PC-9 (cell line): ENCODE results near the gene C1QBP. TPM values are rescaled to one million over a fixed set of nuclear protein-coding genes. Genes with fewer than 3 reads are reported as not detected.

Experiments used
- BruUV-seq: library from RNA; stranded (reverse); fragments of 400-500 nt; replicated peaks from 2 replicates; lab custom pipeline; 2021; lab: Mats Ljungman, UMichigan
- CTCF ChIA-PET: fragments of 300-600 bp; sonication (Branson Sonifier 250); formaldehyde crosslinking; loops from one replicate; lab custom pipeline; 2022; ENCODE audit warnings: antibody characterized with exemption; lab: Charles Lee
- POLR2A ChIA-PET: fragments of 300-600 bp; sonication (Branson Sonifier 250); formaldehyde crosslinking; loops from one replicate; lab custom pipeline; 2022; ENCODE audit warnings: antibody characterized with exemption; ENCODE audit not compliant: unreplicated experiment; lab: Charles Lee
- DNase-seq, 2 experiments: peaks; one replicate each; pipeline versions ENCODE4 v3.0.0 to v3.0.0-alpha.2; 2015 to 2022; ENCODE audit warnings: mixed read lengths in 1 of 2
- H2AFZ ChIP-seq: fragments of 200-600 bp; sonication (generic); 2 replicates; pipeline ENCODE4 v1.8.1; 2017; ENCODE audit warnings: antibody characterized with exemption
- H3F3A ChIP-seq: fragments of 200-600 bp; sonication (generic); 2 replicates; pipeline ENCODE4 v1.8.1; 2017; ENCODE audit warnings: antibody characterized with exemption, mild to moderate bottlenecking, low read depth; ENCODE audit not compliant: insufficient read depth
- H3K27ac ChIP-seq: fragments of 200-600 bp; sonication (generic); 2 replicates; pipeline ENCODE4 v1.6.1; 2016; ENCODE audit warnings: mixed run types
- H3K27me3 ChIP-seq: fragments of 200-600 bp; sonication (generic); 2 replicates; pipeline ENCODE4 v1.6.1; 2016; ENCODE audit warnings: low read depth, mixed run types; ENCODE audit not compliant: insufficient read depth
- H3K36me3 ChIP-seq: fragments of 200-600 bp; sonication (generic); 2 replicates; pipeline ENCODE4 v1.6.1; 2016; ENCODE audit warnings: low read depth, mixed run types
- H3K4me1 ChIP-seq: fragments of 200-600 bp; sonication (generic); replicated peaks from 2 replicates; pipeline ENCODE4 v1.6.1; 2016; ENCODE audit warnings: mixed run types; ENCODE audit not compliant: insufficient read depth
- H3K4me2 ChIP-seq: fragments of 200-600 bp; sonication (generic); 2 replicates; pipeline ENCODE4 v1.6.1; 2017; ENCODE audit warnings: mixed run types
- H3K4me3 ChIP-seq: fragments of 200-600 bp; sonication (generic); 2 replicates; pipeline ENCODE4 v1.6.1; 2016; ENCODE audit warnings: mixed run types
- H3K79me2 ChIP-seq: fragments of 200-600 bp; sonication (generic); 2 replicates; pipeline ENCODE4 v1.6.1; 2017; ENCODE audit warnings: low read depth, mixed run types
- H3K9me2 ChIP-seq: fragments of 200-600 bp; sonication (generic); 2 replicates; pipeline ENCODE4 v1.8.1; 2017; ENCODE audit warnings: mild to moderate bottlenecking; ENCODE audit not compliant: insufficient read depth
- H3K9me3 ChIP-seq: fragments of 200-600 bp; sonication (generic); 2 replicates; pipeline ENCODE4 v1.8.1; 2016; ENCODE audit warnings: low read depth; ENCODE audit not compliant: insufficient read depth
- H4K20me1 ChIP-seq: fragments of 200-600 bp; sonication (generic); 2 replicates; pipeline ENCODE4 v1.8.1; 2017; ENCODE audit not compliant: insufficient read depth
- EZH2 ChIP-seq: fragments of 200-600 bp; sonication (generic); IDR thresholded peaks from 2 replicates; pipeline ENCODE4 v1.8.0; 2017; ENCODE audit warnings: antibody characterized with exemption, low read depth
- intact Hi-C: fragments of 100-400 bp; cut with micrococcal nuclease; formaldehyde crosslinking; loops from one replicate; pipeline ENCODE4 v1.10.0; 2022; ENCODE audit not compliant: unreplicated experiment
- total RNA-seq: library from RNA; stranded (reverse); gene quantifications from 2 replicates; pipeline ENCODE4 v1.2.3, GENCODE V29; 2021
- TF ChIP-seq, protein P1 (sequence below): fragments of 200-600 bp; sonication (generic); conservative IDR thresholded peaks from 2 replicates; pipeline ENCODE4 v1.6.1; 2017; ENCODE audit warnings: mixed run types, antibody characterized with exemption, mild to moderate bottlenecking, moderate library complexity

C1QBP gene
- total RNA-seq, 1 experiment from 2014 or later = 230 TPM

DNA sequence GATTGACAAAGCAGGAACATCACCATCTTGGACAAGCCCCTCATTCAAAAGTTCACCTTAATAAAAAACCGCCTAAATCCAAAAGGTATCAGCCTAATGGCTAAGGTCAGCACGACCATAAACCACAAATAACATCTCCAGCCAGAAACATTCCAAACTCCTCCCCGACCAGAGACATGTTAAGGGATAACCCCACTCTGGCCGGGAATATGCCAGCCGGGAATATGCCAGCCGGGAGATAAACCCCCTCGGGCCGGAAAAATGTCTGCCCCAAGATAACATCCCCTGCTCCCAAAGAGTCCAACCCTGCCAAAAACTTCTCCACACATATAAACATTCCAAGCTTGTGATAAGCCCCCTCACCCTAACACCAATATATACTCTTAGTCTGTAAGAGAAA, 28.5 kb upstream of the C1QBP start:
- H3K9me3 ChIP-seq = no peaks in the 10 kb centered on the region
- H2AFZ ChIP-seq = peak overlapping the region; percentile 99
- peak overlapping the region; percentile 84 for H3K4me3 ChIP-seq
- H3K27me3 ChIP-seq = no peaks in the 10 kb centered on the region
- H3F3A ChIP-seq = peaks cover 13% of the 10 kb centered on the region
- POLR2A ChIA-PET = no interaction called here
- H3K79me2 ChIP-seq = peaks cover 62% of the 10 kb centered on the region
- peaks cover 18% of the 10 kb centered on the region for H3K4me1 ChIP-seq
- H3K36me3 ChIP-seq = no peaks in the 10 kb centered on the region
- BruUV-seq = no TSS peak
- H3K9me2 ChIP-seq = no peaks in the 10 kb centered on the region
- peaks cover 43% of the 10 kb centered on the region; the same call in 1 of the 2 replicates for H4K20me1 ChIP-seq
- H3K4me2 ChIP-seq = peak overlapping the region; percentile 94
- TF ChIP-seq EZH2 = no peak
- TF ChIP-seq, protein P1, sequence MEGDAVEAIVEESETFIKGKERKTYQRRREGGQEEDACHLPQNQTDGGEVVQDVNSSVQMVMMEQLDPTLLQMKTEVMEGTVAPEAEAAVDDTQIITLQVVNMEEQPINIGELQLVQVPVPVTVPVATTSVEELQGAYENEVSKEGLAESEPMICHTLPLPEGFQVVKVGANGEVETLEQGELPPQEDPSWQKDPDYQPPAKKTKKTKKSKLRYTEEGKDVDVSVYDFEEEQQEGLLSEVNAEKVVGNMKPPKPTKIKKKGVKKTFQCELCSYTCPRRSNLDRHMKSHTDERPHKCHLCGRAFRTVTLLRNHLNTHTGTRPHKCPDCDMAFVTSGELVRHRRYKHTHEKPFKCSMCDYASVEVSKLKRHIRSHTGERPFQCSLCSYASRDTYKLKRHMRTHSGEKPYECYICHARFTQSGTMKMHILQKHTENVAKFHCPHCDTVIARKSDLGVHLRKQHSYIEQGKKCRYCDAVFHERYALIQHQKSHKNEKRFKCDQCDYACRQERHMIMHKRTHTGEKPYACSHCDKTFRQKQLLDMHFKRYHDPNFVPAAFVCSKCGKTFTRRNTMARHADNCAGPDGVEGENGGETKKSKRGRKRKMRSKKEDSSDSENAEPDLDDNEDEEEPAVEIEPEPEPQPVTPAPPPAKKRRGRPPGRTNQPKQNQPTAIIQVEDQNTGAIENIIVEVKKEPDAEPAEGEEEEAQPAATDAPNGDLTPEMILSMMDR = no peak
- H3K27ac ChIP-seq = no peak overlapping the region
- intact Hi-C loops = loop anchor here (5.0 kb wide), 1 partner anchor 45 kb away; the partner anchor contains the start of gene RPAIN
- CTCF ChIA-PET = interaction anchor here (0.6 kb wide), 2 partner anchors 485 to 1710 kb away, joined by 3 read pairs; no protein-coding TSS in a partner anchor
- no peak for DNase-seq

DNA sequence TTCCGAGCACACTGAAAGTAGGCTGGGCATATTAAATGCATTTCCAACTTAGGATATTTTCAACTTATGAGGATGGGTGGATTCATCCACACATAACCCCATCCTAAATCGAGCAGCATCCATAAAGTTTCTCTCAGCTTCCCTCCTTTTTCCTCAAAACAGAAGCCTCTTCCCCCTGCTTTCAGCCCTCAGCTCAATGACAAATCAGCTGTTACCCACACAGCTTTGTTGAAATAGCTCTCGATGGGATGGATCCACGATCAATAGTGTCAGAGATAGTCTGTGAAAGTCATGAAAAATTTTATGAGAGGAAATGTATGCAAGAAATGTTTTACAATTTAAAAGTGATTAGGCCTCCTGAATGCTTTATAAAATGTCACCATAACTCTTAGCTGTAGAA, 27.3 kb upstream of the C1QBP start:
- ChIA-PET CTCF (no interaction called here), POLR2A (no interaction called here)
- TF ChIP-seq EZH2 = no peak
- TF ChIP-seq, protein P1 = no peak
- H3K27me3 ChIP-seq = no peaks in the 10 kb centered on the region
- no TSS peak for BruUV-seq
- H3K79me2 ChIP-seq = peaks cover 67% of the 10 kb centered on the region
- intact Hi-C loops = loop anchor here (5.0 kb wide), 1 partner anchor 44 kb away; the partner anchor contains the start of gene RPAIN
- peak overlapping the region; percentile 84; the same call in 1 of the 2 replicates for H3K4me3 ChIP-seq
- H3F3A ChIP-seq = peaks cover 7% of the 10 kb centered on the region
- H3K27ac ChIP-seq = no peak overlapping the region
- no peak overlapping the region for H2AFZ ChIP-seq
- no peak for DNase-seq
- H3K9me2 ChIP-seq = no peaks in the 10 kb centered on the region
- H3K4me2 ChIP-seq = peak overlapping the region; percentile 94
- H3K4me1 ChIP-seq = peaks cover 18% of the 10 kb centered on the region
- peaks cover 43% of the 10 kb centered on the region; the same call in 1 of the 2 replicates for H4K20me1 ChIP-seq
- no peaks in the 10 kb centered on the region for H3K9me3 ChIP-seq
- H3K36me3 ChIP-seq = 0 out of 2 replicates have a peak, but pooled peaks cover 3% of the 10 kb centered on the region

DNA sequence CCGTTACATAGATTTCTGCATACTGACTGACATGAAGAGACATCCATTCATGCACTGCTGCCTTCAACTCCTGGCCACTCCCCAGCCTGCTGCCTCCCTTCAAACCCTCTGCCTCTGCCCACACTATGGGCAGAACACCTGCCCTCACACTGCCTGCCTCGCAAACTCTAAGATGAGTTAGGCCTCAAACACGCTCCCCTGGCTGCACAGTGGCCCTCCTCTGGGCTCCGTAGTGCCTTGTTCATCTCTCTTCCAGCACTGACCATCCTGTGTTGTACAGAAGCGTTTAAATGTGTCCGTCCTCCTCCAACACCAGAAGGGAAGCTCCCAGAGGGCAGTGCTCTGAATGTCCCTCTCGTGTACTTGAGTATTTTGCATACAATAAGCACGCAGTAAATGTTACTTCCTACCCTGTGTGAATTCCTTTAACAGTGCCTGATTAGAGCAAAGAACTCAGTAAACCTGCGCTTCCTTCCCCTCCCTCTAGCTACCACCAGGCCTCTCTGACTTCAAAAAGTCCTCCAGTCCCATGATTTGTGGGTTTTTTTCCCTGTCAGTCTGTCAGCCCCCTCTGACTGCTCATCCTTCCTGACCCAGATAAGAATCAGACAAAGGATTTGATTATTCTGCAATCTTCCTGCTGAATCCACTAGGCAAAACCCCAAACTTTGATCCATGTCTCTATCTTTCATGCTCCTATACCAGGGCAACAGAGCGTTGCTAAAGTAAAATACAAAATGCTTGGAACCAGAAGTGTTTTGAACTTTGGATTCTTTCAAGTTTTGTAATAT, 26.0 kb upstream of the C1QBP start:
- CTCF ChIA-PET = no interaction called here
- POLR2A ChIA-PET = no interaction called here

More for the DNA sequence above, 26.0 kb upstream of the C1QBP start:
- Histone ChIP-seq H3K27ac (no peak overlapping the region), H3K4me2 (no peak overlapping the region), H3K4me3 (no peak overlapping the region), H2AFZ (no peak overlapping the region), H3K27me3 (no peaks in the 10 kb centered on the region), H3K79me2 (peaks cover 67% of the 10 kb centered on the region), H3K36me3 (peaks cover 11% of the 10 kb centered on the region; the same call in 1 of the 2 replicates), H4K20me1 (peaks cover 43% of the 10 kb centered on the region; the same call in 1 of the 2 replicates), H3K9me2 (no peaks in the 10 kb centered on the region), H3K4me1 (peaks cover 18% of the 10 kb centered on the region), H3F3A (peaks cover 4% of the 10 kb centered on the region; the same call in 1 of the 2 replicates), H3K9me3 (no peaks in the 10 kb centered on the region)
- no TSS peak for BruUV-seq
- DNase-seq = no peak
- TF ChIP-seq, protein P1 = no peak
- TF ChIP-seq EZH2 = no peak
- intact Hi-C loops = loop anchor here (5.0 kb wide), 1 partner anchor 43 kb away; the partner anchor contains the start of gene RPAIN
